Germinal center (tissue), 1 donor: ENCODE measurements around the gene KDM4B.
A peak's percentile ranks its signal among the peaks of the same experiment; 100 is the strongest.

Experiments
- DNase-seq: peaks from one replicate; pipeline ENCODE4 v3.0.0; 2012; ENCODE audit warnings: mixed read lengths, low spot score

KDM4B gene

DNA sequence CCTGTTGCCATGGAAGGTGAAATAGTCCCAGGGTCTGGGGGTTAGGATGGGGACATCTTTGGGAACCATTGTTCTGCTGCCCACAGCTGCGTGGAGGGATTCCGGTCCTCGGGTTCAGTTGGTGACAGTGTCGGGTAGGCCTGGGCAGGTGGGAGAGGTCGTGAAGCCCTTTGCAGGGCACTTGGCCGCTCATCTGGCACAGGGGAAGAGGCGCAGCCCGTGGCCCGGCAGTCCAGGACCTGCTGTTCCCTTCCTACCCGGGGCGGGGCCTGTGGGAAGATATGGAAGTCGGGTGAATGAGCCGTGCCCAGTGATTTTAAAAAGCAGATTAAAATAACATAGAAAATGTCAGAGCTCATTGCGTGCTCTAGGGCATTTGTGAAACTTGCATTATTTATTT is 44.8 kb downstream of the KDM4B start:
- no peak for DNase-seq

GRCh38 chr19:5014941-5015340 is 46.0 kb downstream of the KDM4B start:
- no peak for DNase-seq

- no peak for DNase-seq
These were observed 47.4 kb downstream of the KDM4B start for GRCh38 chr19:5016268-5016667.

DNA sequence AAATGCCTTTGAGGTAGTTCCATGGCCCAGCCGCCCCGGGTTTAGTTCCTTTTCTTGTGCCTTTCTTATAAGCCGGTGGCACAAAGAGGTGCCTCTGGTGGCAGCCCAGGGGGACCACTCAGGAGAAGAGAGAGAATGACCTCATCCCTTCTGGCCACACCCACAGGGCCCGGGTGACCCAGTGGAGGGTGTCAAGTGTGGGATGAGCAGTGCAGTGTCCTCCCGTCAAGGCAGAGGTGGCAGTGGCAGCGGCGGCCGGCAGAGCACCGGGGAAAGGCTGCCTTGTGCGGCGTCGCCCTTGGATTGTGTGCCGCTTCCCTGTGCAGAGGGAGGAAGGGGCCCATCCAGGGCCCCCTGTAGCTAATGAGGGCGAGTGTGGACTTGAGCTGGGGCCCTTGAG is 47.9 kb downstream of the KDM4B start:
- no peak for DNase-seq

DNA sequence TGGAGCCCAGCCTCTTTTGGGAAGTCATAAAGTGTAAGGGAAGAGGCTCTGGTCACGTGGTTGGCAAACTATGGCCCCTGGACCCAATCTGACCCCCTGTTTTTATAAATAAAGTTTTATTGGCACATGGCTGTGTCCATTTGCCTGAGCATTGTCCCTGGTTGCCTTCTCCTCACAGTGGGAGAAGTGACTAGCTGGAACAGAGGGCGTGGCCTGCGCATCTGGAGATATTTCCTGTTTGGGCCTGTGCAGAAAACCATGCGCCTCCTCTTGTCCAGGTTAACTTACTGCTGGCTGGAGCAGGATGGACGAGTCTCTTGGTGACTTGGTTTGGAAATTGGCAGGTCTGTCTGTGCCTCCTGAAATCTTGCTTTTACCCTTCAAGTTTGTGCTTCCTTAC is 48.3 kb downstream of the KDM4B start:
- DNase-seq = no peak

DNA sequence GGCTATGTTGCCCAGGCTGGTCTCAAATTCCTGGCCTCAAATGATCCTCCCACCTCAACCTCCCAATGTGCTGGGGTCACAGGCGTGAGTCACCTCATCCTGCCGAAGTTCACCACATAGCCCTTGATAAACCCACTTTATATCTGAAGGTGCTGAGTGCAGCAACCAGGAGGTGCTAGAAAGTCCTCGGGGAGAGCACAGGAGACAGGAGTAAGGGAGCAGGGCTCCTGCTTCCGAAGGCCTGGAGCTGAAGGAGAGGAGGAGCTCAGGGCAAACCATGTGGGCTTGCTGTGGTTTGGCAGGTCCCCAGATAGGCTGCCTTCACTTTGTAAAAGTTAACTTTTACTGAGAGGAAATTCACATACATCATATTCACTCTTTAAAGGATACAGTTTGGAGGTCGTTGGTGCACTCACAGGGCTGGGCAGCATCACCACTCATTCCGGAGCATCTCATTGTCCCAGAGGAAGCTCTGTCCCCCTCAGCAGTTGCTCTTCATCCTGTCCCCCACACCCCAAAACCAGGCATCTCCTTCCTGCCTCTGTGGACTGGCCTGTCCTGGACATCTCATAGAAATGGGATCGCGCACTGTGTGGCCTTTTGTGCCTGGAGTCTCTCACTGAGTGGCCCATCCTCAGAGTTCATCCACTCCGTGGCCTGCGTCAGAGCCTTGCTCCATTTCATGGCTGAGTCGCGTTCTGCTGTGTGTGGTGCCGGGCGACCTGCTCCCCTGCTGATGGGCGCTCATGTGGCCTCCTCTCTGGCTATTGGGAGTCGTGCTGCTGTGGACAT is 49.5 kb downstream of the KDM4B start:
- no peak for DNase-seq

- no peak for DNase-seq
These were observed 51.5 kb downstream of the KDM4B start for GRCh38 chr19:5020368-5020767.

DNA sequence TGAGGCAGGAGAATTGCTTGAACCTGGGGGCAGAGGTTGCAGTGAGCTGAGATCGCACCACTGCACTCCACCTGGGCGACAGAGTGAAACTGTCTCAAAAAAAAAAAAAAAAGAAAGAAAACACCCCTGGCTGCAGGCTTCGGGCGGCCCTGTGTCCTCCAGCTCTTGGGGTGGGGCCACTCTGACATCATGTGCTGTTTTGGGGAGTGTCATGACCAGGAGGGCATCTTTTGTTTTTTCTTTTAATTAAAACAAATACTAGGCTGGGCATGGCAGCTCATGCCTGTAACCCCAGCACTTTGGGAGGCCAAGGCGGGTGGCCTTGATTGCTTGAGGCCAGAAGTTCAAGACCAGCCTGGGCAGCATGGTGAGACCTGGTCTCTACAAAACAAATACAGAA is 52.1 kb downstream of the KDM4B start:
- no peak for DNase-seq

GRCh38 chr19:5022066-5022860 is 53.4 kb downstream of the KDM4B start:
- DNase-seq = no peak

DNA sequence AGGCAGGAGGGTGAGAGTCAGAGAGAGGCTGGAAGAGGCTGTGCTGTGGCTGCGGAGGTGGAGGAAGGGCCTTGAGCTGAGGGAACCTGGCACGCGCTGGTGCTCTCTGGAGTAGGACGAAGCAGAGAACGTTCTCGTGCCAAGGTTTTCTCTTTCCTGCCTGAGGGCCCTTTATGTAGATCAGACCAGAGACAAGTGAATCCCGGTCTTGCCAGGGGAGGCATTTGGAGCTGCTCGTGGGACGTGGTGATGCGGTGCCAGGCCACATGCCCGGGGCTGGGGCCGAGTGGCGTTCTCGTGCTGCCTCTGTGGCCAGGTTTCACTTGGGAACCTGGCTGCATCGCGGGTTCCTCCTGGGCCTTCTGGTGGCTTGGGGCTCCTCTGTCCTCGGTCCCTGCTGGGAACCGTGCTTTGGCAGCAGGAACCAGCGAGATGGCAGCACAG is 54.2 kb downstream of the KDM4B start:
- no peak for DNase-seq

DNA sequence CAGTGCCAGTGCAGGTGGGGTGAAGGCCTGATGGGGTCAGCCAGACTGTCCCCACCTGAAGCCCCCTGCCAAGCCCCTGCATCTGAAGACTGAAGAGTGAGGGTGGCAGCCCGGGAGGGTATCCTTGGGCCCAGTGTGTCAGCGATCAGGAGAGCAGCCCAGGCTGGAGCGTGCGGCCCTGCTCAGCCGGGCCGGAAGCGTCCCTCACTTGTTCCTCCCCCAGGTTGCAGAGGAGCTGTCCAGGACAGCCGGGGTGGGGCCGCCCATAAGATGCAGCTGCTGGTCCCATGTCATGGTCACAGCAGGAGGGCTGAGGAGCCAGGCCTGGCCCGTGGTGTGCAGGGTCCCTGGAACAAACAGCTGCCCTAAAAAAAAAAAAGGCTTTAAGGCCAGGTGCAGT is 55.4 kb downstream of the KDM4B start:
- DNase-seq = no peak

- DNase-seq = no peak
These were observed 56.1 kb downstream of the KDM4B start for GRCh38 chr19:5025027-5025426.

- DNase-seq = no peak
These were observed 57.9 kb downstream of the KDM4B start for GRCh38 chr19:5026706-5027273.

DNA sequence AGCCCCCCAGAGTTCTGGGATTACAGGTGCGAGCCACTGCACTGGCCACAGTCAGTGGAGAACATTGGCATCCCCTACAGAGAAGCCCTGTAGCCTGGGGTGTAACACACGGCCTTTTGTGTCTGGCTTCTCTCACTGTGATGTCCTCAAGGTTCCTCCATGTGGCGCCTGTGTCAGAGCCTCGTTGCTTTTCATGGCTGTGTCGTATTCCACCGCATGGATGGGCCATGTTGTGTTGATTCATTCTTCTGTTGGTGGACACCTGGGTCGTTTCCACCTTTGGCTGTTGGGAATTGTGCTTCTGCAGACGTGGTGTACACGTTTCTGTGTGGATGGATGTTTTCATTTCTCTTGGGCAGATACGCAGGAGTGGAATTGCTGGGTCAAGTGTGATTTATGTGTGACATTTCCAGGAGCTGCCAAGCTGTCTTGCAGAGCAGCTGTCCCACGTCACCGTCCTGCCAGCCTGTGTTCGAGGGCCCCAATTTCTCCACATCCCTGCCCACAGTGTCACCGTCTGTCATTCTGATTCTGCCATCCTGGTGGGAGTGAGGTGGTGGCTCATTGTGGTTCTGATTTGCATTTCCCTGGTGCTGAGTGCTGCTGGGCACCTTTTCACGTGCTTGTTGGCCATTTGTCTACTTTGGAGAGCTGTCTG is 59.4 kb downstream of the KDM4B start:
- no peak for DNase-seq

GRCh38 chr19:5029596-5029995 is 60.7 kb downstream of the KDM4B start:
- peak; percentile 57 for DNase-seq

DNA sequence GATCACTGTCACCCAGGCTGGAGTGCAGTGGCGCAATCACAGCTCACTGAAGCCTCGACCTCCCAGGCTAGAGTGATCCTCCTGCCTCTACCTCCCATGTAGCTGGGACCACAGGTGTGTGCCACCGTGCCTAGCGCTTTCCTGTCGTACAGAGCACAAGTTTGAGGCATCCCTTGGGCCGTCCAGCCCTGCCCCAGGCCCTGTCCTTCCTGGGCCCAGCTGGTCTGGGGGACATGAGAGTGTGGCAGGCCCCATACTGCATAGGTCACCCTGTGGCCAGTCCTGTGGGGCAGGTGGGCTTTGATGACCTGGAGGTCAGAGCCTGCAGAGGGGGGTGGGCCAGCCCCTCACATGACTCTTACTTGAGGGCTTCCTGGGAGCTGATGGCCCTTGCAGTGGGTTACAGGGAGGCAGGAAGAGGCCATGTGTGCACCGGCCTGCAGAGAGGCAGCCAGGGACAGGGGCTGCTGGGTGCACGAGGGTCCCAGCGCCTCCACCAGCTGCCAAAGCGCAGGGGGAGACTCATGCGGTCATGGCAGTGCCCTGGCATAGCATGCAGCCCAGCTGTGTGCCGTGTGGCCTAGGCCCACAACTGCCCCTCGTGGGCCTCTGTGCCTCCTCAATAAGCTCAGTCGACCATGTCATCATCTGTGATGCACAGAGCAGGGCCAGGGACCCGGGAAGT is 61.4 kb downstream of the KDM4B start:
- no peak for DNase-seq

DNA sequence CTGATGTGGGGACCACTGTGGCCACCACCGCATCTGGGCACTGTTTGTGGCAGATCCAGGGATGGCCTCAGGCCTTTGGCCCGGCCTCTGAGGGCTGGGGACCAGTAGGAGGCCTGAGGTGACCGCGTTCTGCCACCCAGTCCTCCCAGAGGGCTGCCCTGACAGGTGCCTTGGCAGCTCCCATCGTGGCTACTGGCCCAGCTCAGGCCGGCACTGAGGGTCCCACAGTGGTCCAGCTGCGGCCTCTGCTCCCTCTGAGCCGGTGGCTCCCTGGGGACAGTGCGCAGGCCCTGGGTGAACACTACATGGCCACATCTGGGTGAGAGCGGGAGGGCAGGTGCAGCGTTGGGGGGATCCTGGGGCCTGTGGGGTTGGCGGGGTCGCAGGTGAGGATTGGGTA is 61.9 kb downstream of the KDM4B start:
- no peak for DNase-seq

DNA sequence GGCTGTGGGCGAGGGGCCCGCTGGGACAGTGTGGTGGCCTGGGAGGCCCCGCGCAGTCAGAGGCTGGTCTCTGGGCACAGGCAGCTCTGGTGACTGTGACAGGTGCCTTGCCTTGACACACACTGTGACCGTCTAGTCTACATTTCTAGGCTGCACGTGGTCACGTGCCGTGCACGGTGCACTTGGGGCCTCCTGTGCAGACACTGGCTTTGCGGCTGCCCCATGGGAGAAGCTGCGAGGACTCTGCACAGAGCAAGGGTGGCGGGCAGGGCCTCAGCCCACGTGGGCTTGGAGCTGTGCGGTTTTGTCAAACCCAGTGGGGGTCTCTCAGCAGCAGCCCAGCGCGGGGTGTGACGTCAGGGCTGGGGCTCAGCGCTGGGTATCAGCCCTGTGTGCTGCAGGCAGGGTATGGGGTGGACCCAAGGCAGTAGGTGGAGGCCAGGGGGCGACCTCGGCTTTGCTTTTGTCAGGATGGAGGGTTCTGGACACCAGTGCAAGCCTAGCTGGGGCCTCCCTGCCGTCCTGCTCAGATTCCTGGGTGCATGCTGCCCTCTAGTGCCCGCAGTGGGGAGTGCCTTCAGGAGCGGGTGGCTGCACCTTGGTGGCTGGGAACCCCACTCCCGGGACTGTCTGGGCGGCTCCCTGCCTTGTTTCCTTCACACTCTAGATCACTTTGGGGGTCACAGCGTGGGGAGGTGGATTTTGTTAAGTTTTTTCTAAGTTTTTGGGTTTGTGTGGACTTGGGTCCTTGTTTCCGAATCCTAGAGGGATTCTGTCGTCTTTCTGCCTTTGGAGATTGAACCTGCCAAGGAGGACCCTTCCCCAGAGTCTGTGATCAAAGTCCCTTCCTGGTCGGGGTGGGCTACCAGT is 62.6 kb downstream of the KDM4B start:
- peak; percentile 90 for DNase-seq

DNA sequence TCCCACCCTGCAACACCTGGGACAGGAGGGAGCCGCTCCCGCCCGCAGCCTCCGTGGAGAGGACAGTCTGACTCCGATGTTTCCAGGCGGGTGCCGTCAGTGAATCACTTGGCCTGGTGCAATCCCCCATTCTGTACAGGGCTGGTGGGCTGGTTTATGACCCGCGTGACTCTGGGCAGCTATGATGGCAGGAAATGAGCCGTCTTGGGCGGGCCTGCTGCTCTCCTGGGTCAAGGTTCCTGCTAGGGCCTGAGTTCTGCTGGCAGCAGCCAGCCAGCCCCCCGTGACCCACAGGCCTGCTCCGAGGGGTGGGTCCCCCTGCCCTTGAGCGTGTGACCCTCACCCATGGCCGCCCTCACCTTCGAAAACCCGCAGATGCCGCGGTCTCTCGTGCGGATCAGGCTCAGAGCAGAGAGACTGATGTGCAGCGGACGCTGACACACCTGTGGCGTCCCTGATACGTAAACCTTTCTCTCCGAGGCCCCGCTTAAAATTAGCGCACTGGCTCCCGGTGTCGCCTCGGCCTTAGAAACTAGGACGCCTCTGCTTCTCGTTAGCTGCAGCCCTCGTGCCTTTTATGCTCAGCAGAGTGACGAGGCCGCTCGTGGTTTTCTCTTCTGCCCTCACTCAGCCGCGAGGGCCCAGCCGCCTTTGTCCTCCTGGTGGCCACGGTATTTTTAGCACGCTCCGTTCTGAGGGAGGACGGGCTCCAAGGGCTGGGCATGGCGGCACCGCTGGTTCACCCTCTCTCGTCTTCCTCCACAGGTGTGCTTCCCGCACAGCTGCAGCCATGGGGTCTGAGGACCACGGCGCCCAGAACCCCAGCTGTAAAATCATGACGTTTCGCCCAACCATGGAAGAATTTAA is 63.4 kb downstream of the KDM4B start:
- DNase-seq = no peak
